GM23338 (cell line): Measurements from ENCODE around the gene MAMDC2. TPM values are rescaled to one million over a fixed set of nuclear protein-coding genes. Genes with fewer than 3 reads are reported as not detected.

Experiments
- ATAC-seq: fragments of 200-7000 bp; cut with Tn5 transposase; 3 replicates; pipeline ENCODE4 v1.9.1; 2020
- DNase-seq: peaks from one replicate; pipeline ENCODE4 v3.0.0-alpha.2; 2015; ENCODE audit warnings: low spot score
- H2AFZ ChIP-seq: fragments of 200-600 bp; sonication (generic); 2 replicates; pipeline ENCODE4 v1.8.0; 2016; ENCODE audit warnings: antibody characterized with exemption, mild to moderate bottlenecking, moderate library complexity
- H3F3A ChIP-seq: fragments of 200-600 bp; sonication (generic); replicated peaks from 2 replicates; pipeline ENCODE4 v1.8.0; 2017; ENCODE audit warnings: antibody characterized with exemption, mixed run types, low read depth
- H3K27ac ChIP-seq: fragments of 200-600 bp; sonication (generic); 2 replicates; pipeline ENCODE4 v1.6.1; 2016; ENCODE audit warnings: low read depth
- H3K27me3 ChIP-seq: fragments of 200-600 bp; sonication (generic); 2 replicates; pipeline ENCODE4 v1.8.0; 2016; ENCODE audit warnings: mild to moderate bottlenecking, mixed run types, moderate library complexity; ENCODE audit not compliant: insufficient read depth
- H3K36me3 ChIP-seq: fragments of 200-600 bp; sonication (generic); 2 replicates; pipeline ENCODE4 v1.8.0; 2016; ENCODE audit warnings: mild to moderate bottlenecking; ENCODE audit not compliant: insufficient read depth
- H3K4me1 ChIP-seq: fragments of 200-600 bp; sonication (generic); 2 replicates; pipeline ENCODE4 v1.8.0; 2016; ENCODE audit warnings: mild to moderate bottlenecking, moderate library complexity; ENCODE audit not compliant: insufficient read depth
- H3K4me2 ChIP-seq: fragments of 200-600 bp; sonication (generic); 2 replicates; pipeline ENCODE4 v1.7.1; 2017; ENCODE audit warnings: mixed run types
- H3K4me3 ChIP-seq: fragments of 200-600 bp; sonication (generic); 2 replicates; pipeline ENCODE4 v1.6.1; 2016; ENCODE audit warnings: mixed run types
- H3K79me2 ChIP-seq: fragments of 200-600 bp; sonication (generic); replicated peaks from 2 replicates; pipeline ENCODE4 v1.8.0; 2017; ENCODE audit warnings: mild to moderate bottlenecking; ENCODE audit not compliant: insufficient read depth
- H3K9me2 ChIP-seq: fragments of 200-600 bp; sonication (generic); 2 replicates; pipeline ENCODE4 v1.8.0; 2017; ENCODE audit not compliant: insufficient read depth
- H4K20me1 ChIP-seq: fragments of 200-600 bp; sonication (generic); replicated peaks from 2 replicates; pipeline ENCODE4 v1.8.0; 2017; ENCODE audit warnings: mild to moderate bottlenecking; ENCODE audit not compliant: insufficient read depth
- H3K27ac Mint-ChIP-seq: 2 replicates; pipeline ENCODE4 v1.8.0; 2020; ENCODE audit warnings: inconsistent platforms, mild to moderate bottlenecking, moderate library complexity, mixed read lengths
- H3K27me3 Mint-ChIP-seq: 3 replicates; pipeline ENCODE4 v1.8.0; 2022; ENCODE audit warnings: low read depth, mild to moderate bottlenecking, moderate library complexity, mixed read lengths, inconsistent platforms; ENCODE audit not compliant: insufficient read depth, poor library complexity
- H3K36me3 Mint-ChIP-seq: 3 replicates; pipeline ENCODE4 v1.8.0; 2021; ENCODE audit warnings: low read depth, mild to moderate bottlenecking, inconsistent platforms, moderate library complexity, mixed read lengths
- H3K4me1 Mint-ChIP-seq: 3 replicates; pipeline ENCODE4 v1.8.0; 2020; ENCODE audit warnings: mild to moderate bottlenecking, inconsistent platforms, mixed read lengths
- H3K4me3 Mint-ChIP-seq: 3 replicates; pipeline ENCODE4 v1.8.0; 2021; ENCODE audit warnings: moderate library complexity, mild to moderate bottlenecking, inconsistent platforms, mixed read lengths
- H3K9me3 Mint-ChIP-seq: 3 replicates; pipeline ENCODE4 v1.8.0; 2020; ENCODE audit warnings: moderate library complexity, mild to moderate bottlenecking, inconsistent platforms, mixed read lengths
- CREB1 ChIP-seq: fragments of 250-450 bp; sonication (Bioruptor Pico); IDR thresholded peaks from 2 replicates; pipeline ENCODE4 v1.5.0; 2020; ENCODE audit warnings: low read depth, mild to moderate bottlenecking, moderate library complexity
- EZH2 ChIP-seq: fragments of 200-600 bp; sonication (generic); IDR thresholded peaks from one replicate; pipeline ENCODE4 v1.8.0; 2017; ENCODE audit warnings: antibody characterized with exemption, mild to moderate bottlenecking, low read depth; ENCODE audit not compliant: unreplicated experiment
- NANOG ChIP-seq: IDR thresholded peaks from 2 replicates; pipeline ENCODE4 v1.6.1; 2016; ENCODE audit warnings: antibody characterized with exemption, borderline replicate concordance
- POLR2AphosphoS5 ChIP-seq: IDR thresholded peaks from 2 replicates; pipeline ENCODE4 v1.6.1; 2016; ENCODE audit warnings: antibody characterized with exemption, low read depth
- polyA plus RNA-seq: library from polyadenylated mRNA; unstranded; fragments of >200 nt; fragmentation: Nextera tagmentation; extraction: Ambion mirVana; gene quantifications from 2 replicates; pipeline ENCODE4 v1.2.1, GENCODE V29; 2016
- total RNA-seq: library from RNA; depleted of rRNA; stranded (reverse); fragments of >200 nt; shearing (Covaris generic); gene quantifications from 2 replicates; pipeline ENCODE4 v1.2.3, GENCODE V29; 2014
- TF ChIP-seq, protein P1 (sequence below): IDR thresholded peaks from one replicate; pipeline ENCODE4 v1.6.1; 2018; ENCODE audit warnings: antibody characterized with exemption; ENCODE audit not compliant: unreplicated experiment
- TF ChIP-seq, protein P2 (sequence below): IDR thresholded peaks from 2 replicates; pipeline ENCODE4 v1.6.1; 2016; ENCODE audit warnings: antibody characterized with exemption
- TF ChIP-seq, protein P3 (sequence below), 2 experiments: fragments of 200-600 bp in 1 of 2; sonication (generic) in 1 of 2; conservative IDR thresholded peaks; 2 replicates each; pipeline versions ENCODE4 v1.5.1 to v1.6.1; 2016 to 2017; ENCODE audit warnings: antibody characterized with exemption in 2 of 2, low read depth in 2 of 2, mild to moderate bottlenecking in 2 of 2, moderate library complexity in 1 of 2
- TF ChIP-seq, protein P4 (sequence below): fragments of 250-450 bp; sonication (Bioruptor Pico); IDR thresholded peaks from 2 replicates; pipeline ENCODE4 v1.5.0; 2020; ENCODE audit warnings: mild to moderate bottlenecking, moderate library complexity

The MAMDC2 gene
- total and polyA plus RNA-seq, 2 experiments from 2014 or later = 7.7 to 19.6 TPM

DNA sequence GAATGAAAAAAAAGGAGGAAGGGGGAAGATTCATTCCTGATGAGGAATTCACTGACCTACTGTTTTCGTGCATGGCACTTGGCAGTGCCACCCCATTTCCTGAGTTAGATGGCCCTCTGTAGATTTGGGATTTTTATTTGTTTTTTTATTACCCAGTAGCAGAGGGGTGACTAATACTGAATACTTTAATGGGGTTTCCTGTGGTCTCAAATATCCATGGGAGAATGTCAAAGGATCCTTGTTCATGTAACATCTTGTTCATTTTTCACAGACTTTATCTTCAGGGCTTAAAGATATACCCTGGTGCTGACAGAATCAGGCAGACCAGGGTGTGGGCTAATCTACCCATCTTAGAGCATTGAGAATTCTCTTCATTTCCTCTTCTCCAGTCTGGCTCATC lies 93.0 kb downstream of the MAMDC2 start (continued):
- TF ChIP-seq, protein P1, sequence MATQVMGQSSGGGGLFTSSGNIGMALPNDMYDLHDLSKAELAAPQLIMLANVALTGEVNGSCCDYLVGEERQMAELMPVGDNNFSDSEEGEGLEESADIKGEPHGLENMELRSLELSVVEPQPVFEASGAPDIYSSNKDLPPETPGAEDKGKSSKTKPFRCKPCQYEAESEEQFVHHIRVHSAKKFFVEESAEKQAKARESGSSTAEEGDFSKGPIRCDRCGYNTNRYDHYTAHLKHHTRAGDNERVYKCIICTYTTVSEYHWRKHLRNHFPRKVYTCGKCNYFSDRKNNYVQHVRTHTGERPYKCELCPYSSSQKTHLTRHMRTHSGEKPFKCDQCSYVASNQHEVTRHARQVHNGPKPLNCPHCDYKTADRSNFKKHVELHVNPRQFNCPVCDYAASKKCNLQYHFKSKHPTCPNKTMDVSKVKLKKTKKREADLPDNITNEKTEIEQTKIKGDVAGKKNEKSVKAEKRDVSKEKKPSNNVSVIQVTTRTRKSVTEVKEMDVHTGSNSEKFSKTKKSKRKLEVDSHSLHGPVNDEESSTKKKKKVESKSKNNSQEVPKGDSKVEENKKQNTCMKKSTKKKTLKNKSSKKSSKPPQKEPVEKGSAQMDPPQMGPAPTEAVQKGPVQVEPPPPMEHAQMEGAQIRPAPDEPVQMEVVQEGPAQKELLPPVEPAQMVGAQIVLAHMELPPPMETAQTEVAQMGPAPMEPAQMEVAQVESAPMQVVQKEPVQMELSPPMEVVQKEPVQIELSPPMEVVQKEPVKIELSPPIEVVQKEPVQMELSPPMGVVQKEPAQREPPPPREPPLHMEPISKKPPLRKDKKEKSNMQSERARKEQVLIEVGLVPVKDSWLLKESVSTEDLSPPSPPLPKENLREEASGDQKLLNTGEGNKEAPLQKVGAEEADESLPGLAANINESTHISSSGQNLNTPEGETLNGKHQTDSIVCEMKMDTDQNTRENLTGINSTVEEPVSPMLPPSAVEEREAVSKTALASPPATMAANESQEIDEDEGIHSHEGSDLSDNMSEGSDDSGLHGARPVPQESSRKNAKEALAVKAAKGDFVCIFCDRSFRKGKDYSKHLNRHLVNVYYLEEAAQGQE = no peak

DNA sequence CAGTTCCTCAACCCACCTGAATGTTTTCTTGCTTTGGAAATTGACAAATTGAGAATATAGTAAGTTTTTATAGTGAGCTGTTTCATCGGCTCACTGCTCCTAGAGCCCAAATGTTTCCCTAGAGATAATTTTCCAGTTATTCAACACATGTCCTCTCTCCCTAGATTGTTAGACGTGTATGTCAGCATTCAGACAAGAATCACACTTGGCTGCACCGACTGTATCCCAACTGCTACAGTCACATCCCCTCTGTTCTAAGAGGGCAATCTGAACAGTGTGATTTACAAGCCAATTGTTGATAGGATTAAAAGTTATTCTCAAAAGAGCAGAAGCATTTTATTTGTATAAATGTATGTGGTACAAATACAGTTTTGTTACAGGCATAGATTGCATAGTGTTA lies 93.9 kb downstream of the MAMDC2 start:
- Mint-ChIP-seq H3K4me1 (no peaks in the 10 kb centered on the region), H3K27me3 (no peaks in the 10 kb centered on the region), H3K27ac (no peak overlapping the region), H3K9me3 (no peaks in the 10 kb centered on the region; the same call in 2 of the 3 replicates), H3K4me3 (no peak overlapping the region), H3K36me3 (no peaks in the 10 kb centered on the region; the same call in 2 of the 3 replicates)
- DNase-seq = no peak
- Histone ChIP-seq H3K36me3 (no peaks in the 10 kb centered on the region), H3K4me2 (no peak overlapping the region), H3K4me1 (no peaks in the 10 kb centered on the region), H4K20me1 (no peaks in the 10 kb centered on the region), H3K27ac (no peak overlapping the region), H3K79me2 (no peaks in the 10 kb centered on the region), H3K4me3 (no peak overlapping the region), H2AFZ (no peak overlapping the region), H3F3A (no peaks in the 10 kb centered on the region), H3K27me3 (no peaks in the 10 kb centered on the region), H3K9me2 (no peaks in the 10 kb centered on the region)
- no peak for ATAC-seq
- TF ChIP-seq, protein P2, sequence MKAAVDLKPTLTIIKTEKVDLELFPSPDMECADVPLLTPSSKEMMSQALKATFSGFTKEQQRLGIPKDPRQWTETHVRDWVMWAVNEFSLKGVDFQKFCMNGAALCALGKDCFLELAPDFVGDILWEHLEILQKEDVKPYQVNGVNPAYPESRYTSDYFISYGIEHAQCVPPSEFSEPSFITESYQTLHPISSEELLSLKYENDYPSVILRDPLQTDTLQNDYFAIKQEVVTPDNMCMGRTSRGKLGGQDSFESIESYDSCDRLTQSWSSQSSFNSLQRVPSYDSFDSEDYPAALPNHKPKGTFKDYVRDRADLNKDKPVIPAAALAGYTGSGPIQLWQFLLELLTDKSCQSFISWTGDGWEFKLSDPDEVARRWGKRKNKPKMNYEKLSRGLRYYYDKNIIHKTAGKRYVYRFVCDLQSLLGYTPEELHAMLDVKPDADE = no peak
- TF ChIP-seq, protein P1 = no peak
- TF ChIP-seq, protein P3, sequence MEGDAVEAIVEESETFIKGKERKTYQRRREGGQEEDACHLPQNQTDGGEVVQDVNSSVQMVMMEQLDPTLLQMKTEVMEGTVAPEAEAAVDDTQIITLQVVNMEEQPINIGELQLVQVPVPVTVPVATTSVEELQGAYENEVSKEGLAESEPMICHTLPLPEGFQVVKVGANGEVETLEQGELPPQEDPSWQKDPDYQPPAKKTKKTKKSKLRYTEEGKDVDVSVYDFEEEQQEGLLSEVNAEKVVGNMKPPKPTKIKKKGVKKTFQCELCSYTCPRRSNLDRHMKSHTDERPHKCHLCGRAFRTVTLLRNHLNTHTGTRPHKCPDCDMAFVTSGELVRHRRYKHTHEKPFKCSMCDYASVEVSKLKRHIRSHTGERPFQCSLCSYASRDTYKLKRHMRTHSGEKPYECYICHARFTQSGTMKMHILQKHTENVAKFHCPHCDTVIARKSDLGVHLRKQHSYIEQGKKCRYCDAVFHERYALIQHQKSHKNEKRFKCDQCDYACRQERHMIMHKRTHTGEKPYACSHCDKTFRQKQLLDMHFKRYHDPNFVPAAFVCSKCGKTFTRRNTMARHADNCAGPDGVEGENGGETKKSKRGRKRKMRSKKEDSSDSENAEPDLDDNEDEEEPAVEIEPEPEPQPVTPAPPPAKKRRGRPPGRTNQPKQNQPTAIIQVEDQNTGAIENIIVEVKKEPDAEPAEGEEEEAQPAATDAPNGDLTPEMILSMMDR (conservative IDR thresholded peaks at IDR 0.05; ENCODE audit: low read depth in 2 of 2) = no peak
- TF ChIP-seq POLR2AphosphoS5 (no peak), EZH2 (no peak), CREB1 (no peak), NANOG (no peak)
- TF ChIP-seq, protein P4, sequence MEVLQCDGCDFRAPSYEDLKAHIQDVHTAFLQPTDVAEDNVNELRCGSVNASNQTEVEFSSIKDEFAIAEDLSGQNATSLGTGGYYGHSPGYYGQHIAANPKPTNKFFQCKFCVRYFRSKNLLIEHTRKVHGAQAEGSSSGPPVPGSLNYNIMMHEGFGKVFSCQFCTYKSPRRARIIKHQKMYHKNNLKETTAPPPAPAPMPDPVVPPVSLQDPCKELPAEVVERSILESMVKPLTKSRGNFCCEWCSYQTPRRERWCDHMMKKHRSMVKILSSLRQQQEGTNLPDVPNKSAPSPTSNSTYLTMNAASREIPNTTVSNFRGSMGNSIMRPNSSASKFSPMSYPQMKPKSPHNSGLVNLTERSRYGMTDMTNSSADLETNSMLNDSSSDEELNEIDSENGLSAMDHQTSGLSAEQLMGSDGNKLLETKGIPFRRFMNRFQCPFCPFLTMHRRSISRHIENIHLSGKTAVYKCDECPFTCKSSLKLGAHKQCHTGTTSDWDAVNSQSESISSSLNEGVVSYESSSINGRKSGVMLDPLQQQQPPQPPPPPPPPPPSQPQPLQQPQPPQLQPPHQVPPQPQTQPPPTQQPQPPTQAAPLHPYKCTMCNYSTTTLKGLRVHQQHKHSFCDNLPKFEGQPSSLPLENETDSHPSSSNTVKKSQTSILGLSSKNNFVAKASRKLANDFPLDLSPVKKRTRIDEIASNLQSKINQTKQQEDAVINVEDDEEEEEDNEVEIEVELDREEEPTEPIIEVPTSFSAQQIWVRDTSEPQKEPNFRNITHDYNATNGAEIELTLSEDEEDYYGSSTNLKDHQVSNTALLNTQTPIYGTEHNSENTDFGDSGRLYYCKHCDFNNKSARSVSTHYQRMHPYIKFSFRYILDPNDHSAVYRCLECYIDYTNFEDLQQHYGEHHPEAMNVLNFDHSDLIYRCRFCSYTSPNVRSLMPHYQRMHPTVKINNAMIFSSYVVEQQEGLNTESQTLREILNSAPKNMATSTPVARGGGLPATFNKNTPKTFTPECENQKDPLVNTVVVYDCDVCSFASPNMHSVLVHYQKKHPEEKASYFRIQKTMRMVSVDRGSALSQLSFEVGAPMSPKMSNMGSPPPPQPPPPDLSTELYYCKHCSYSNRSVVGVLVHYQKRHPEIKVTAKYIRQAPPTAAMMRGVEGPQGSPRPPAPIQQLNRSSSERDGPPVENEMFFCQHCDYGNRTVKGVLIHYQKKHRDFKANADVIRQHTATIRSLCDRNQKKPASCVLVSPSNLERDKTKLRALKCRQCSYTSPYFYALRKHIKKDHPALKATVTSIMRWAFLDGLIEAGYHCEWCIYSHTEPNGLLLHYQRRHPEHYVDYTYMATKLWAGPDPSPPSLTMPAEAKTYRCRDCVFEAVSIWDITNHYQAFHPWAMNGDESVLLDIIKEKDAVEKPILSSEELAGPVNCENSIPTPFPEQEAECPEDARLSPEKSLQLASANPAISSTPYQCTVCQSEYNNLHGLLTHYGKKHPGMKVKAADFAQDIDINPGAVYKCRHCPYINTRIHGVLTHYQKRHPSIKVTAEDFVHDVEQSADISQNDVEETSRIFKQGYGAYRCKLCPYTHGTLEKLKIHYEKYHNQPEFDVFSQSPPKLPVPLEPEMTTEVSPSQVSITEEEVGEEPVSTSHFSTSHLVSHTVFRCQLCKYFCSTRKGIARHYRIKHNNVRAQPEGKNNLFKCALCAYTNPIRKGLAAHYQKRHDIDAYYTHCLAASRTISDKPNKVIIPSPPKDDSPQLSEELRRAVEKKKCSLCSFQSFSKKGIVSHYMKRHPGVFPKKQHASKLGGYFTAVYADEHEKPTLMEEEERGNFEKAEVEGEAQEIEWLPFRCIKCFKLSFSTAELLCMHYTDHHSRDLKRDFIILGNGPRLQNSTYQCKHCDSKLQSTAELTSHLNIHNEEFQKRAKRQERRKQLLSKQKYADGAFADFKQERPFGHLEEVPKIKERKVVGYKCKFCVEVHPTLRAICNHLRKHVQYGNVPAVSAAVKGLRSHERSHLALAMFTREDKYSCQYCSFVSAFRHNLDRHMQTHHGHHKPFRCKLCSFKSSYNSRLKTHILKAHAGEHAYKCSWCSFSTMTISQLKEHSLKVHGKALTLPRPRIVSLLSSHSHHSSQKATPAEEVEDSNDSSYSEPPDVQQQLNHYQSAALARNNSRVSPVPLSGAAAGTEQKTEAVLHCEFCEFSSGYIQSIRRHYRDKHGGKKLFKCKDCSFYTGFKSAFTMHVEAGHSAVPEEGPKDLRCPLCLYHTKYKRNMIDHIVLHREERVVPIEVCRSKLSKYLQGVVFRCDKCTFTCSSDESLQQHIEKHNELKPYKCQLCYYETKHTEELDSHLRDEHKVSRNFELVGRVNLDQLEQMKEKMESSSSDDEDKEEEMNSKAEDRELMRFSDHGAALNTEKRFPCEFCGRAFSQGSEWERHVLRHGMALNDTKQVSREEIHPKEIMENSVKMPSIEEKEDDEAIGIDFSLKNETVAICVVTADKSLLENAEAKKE (CRISPR knock-in tag) = no peak
